Activated CD4-positive, alpha-beta T cell treated with anti-CD3 and anti-CD28 coated beads, Interleukin-2, amount 10 ng/mL, durations not matched to agents 7 days and 5 days (primary cell): ENCODE measurements around the gene PACSIN1. TPM values are rescaled to one million over a fixed set of nuclear protein-coding genes. Genes with fewer than 3 reads are reported as not detected.
A peak's percentile ranks its signal among the peaks of the same experiment; 100 is the strongest.

Experiments used
- CTCF ChIA-PET: fragments of 350-600 bp; sonication (Branson Sonifier 250); formaldehyde crosslinking; loops from one replicate; lab custom pipeline; 2021; ENCODE audit warnings: antibody characterized with exemption; lab: Charles Lee
- POLR2A ChIA-PET: fragments of 350-600 bp; sonication (Branson Sonifier 250); formaldehyde crosslinking; loops from one replicate; lab custom pipeline; 2021; ENCODE audit warnings: antibody characterized with exemption; lab: Charles Lee
- DNase-seq: peaks from one replicate; pipeline ENCODE4 v3.0.0-alpha.2; 2020
- H3K27ac Mint-ChIP-seq: one replicate; pipeline ENCODE4 v1.8.0; 2021; ENCODE audit warnings: mild to moderate bottlenecking, moderate library complexity, mixed read lengths
- H3K27me3 Mint-ChIP-seq: one replicate; pipeline ENCODE4 v1.8.0; 2021; ENCODE audit warnings: mixed read lengths
- H3K36me3 Mint-ChIP-seq: one replicate; pipeline ENCODE4 v1.8.0; 2021; ENCODE audit warnings: low read depth, mixed read lengths
- H3K4me1 Mint-ChIP-seq: one replicate; pipeline ENCODE4 v1.8.0; 2021; ENCODE audit warnings: mixed read lengths
- H3K4me3 Mint-ChIP-seq: one replicate; pipeline ENCODE4 v1.8.0; 2021; ENCODE audit warnings: mild to moderate bottlenecking, moderate library complexity, mixed read lengths
- H3K9me3 Mint-ChIP-seq: one replicate; pipeline ENCODE4 v1.8.0; 2021; ENCODE audit warnings: mixed read lengths
- total RNA-seq, 2 experiments: library from RNA; stranded (reverse); gene quantifications; one replicate each; pipeline ENCODE4 v1.2.3, GENCODE V29; 2021

The PACSIN1 gene
- total RNA-seq, 2 experiments from 2014 or later: 1.6 to 1.7 TPM

DNA sequence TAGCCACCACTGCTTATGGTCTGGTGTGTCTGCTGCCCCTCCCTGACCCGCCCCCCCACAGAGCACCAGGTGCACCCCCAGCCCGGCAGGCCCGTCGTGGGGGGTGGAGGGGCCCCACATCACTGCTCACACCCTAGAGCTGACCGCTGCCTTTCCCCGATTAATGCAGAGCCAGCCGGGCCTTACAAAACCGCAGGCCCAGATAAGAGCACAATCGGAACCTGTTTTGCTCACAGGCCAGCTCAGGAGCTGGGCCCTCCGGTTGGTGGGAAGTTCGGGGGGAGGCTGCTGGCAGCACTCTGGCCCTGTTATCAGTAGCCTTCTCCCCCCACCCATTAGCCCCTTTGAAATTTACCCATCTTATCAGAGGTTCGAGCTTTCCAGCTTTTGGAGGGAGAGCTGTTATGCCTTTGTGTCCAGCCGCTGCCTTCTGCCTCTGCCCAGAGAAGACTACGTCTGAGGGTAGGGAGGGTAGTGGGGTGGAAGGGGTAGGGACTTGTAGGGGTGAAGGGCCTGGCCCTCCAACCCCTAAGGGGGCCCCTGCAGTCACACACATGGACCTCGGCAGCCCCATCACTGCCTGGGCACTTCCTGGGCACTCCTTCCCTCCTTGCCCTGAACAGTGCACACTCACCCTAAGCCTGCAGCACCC is 97.1 kb downstream of the PACSIN1 start:
- Mint-ChIP-seq H3K36me3 (no peaks in the 10 kb centered on the region), H3K27ac (no peak overlapping the region), H3K4me3 (no peak overlapping the region), H3K9me3 (no peaks in the 10 kb centered on the region), H3K4me1 (no peaks in the 10 kb centered on the region), H3K27me3 (no peaks in the 10 kb centered on the region)
- ChIA-PET POLR2A (interaction anchor here (0.7 kb wide), 1 partner anchor 181 kb away, joined by 5 read pairs; no protein-coding TSS in a partner anchor), CTCF (interaction anchor here (0.9 kb wide), 1 partner anchor 31 kb away, joined by 4 read pairs; no protein-coding TSS in a partner anchor)
- DNase-seq: no peak

GRCh38 chr6:34563513-34563870 is 97.6 kb downstream of the PACSIN1 start:
- Mint-ChIP-seq H3K4me3 (no peak overlapping the region), H3K36me3 (no peaks in the 10 kb centered on the region), H3K4me1 (no peaks in the 10 kb centered on the region), H3K9me3 (no peaks in the 10 kb centered on the region), H3K27me3 (no peaks in the 10 kb centered on the region), H3K27ac (no peak overlapping the region)
- ChIA-PET CTCF (no interaction called here), POLR2A (interaction anchor here (0.7 kb wide), 1 partner anchor 181 kb away, joined by 5 read pairs; no protein-coding TSS in a partner anchor)
- DNase-seq: no peak

GRCh38 chr6:34564181-34564580 is 98.3 kb downstream of the PACSIN1 start:
- no peaks in the 10 kb centered on the region for H3K9me3 Mint-ChIP-seq
- DNase-seq: no peak
- no peaks in the 10 kb centered on the region for H3K27me3 Mint-ChIP-seq
- ChIA-PET POLR2A (no interaction called here), CTCF (no interaction called here)
- no peaks in the 10 kb centered on the region for H3K36me3 Mint-ChIP-seq
- H3K4me3 Mint-ChIP-seq: no peak overlapping the region
- no peak overlapping the region for H3K27ac Mint-ChIP-seq
- no peaks in the 10 kb centered on the region for H3K4me1 Mint-ChIP-seq

- DNase-seq: no peak
- Mint-ChIP-seq H3K4me3 (no peak overlapping the region), H3K27me3 (no peaks in the 10 kb centered on the region), H3K36me3 (no peaks in the 10 kb centered on the region), H3K27ac (no peak overlapping the region), H3K4me1 (no peaks in the 10 kb centered on the region), H3K9me3 (no peaks in the 10 kb centered on the region)
- ChIA-PET CTCF (no interaction called here), POLR2A (no interaction called here)
These were observed 99.9 kb downstream of the PACSIN1 start for GRCh38 chr6:34565722-34566137.

GRCh38 chr6:34566830-34567546 is 101.1 kb downstream of the PACSIN1 start:
- CTCF ChIA-PET: no interaction called here
- no peaks in the 10 kb centered on the region for H3K27me3 Mint-ChIP-seq
- POLR2A ChIA-PET: no interaction called here

DNA sequence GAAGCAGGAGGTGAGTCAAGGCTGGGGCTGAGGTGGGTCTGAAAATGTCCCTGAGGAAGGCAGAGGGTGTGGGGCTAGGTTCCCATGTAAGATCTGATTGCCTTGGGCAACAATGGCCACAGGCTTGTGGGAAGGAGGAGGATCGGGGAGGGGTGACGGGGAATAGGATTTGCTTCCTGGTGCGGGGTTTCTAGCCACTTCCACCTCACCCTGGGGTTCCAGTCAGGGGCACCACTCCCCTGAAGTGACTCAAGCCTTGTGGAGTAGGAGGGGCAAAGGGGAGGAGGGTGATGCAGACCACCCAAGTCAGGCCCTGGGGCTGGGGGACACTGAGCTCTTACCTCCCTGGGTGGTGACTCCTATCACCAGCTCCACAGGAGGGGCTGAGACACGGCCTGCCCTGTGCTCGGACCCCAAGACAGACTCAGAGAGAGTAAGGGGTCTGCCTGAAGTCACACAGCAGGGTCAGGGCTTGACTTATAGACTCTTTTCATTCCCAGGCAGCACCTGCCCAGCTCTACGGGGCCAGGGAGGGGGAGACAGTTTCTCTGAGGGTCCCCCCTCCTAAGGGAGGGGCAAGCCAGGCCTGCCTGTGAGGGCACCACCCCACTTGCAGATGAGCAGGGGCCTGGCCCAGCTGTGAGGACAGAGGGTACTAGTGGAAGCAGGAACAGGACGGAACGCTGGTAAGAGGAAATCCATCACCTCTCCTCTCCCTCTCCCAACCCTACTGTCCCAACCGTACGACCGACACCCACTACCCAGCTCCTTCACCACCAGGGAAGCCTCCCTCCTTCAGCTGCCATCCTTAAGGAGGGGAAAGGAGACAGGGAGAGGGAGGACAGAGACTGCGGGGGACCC is 102.7 kb downstream of the PACSIN1 start:
- Mint-ChIP-seq H3K27me3 (no peaks in the 10 kb centered on the region), H3K4me3 (no peak overlapping the region), H3K36me3 (no peaks in the 10 kb centered on the region), H3K27ac (peak overlapping the region; percentile 68), H3K9me3 (no peaks in the 10 kb centered on the region), H3K4me1 (no peaks in the 10 kb centered on the region)
- no peak for DNase-seq
- ChIA-PET POLR2A (no interaction called here), CTCF (interaction anchor here (0.6 to 0.7 kb wide), 2 partner anchors 15 to 79 kb away, joined by 3 read pairs; no protein-coding TSS in a partner anchor)

More at GRCh38 chr6:34566830-34567546, 101.1 kb downstream of the PACSIN1 start:
- H3K4me1 Mint-ChIP-seq: no peaks in the 10 kb centered on the region
- H3K36me3 Mint-ChIP-seq: no peaks in the 10 kb centered on the region
- H3K4me3 Mint-ChIP-seq: no peak overlapping the region
- H3K27ac Mint-ChIP-seq: no peak overlapping the region
- no peak for DNase-seq
- H3K9me3 Mint-ChIP-seq: no peaks in the 10 kb centered on the region

DNA sequence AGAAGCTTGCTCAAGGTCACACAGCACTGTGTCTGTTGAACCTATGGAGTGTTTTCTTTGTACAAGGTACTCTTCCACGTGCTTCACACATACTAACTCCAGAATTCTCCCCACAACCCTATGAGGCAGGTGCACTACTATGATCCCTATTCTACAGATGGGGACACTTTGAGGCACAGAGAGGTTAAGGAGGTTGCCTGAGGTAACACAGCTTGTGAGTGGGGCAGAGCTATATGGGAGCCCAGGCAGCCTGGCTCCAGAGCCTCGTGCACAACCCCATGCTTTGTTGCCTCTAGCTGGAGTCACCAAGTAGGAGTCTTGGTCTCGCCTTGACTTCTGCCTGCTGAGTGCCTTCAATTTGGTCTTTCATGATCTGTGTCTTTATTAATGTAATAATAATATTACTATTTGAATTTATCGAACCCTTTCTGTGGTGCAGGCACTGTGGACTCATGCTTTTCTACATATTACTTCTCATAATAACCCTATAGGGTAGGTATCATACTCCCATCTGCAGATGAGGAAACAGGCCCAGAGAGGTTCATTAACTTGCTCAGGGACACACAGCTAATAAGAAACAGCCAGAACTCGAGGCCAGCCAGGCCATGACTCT is 103.6 kb downstream of the PACSIN1 start:
- no peaks in the 10 kb centered on the region for H3K4me1 Mint-ChIP-seq
- H3K4me3 Mint-ChIP-seq: no peak overlapping the region
- H3K36me3 Mint-ChIP-seq: no peaks in the 10 kb centered on the region
- CTCF ChIA-PET: interaction anchor here (0.7 to 1.2 kb wide), 3 partner anchors 14 to 1237 kb away, joined by 3 to 5 read pairs (median 3); no protein-coding TSS in a partner anchor
- H3K9me3 Mint-ChIP-seq: no peaks in the 10 kb centered on the region
- H3K27me3 Mint-ChIP-seq: no peaks in the 10 kb centered on the region
- POLR2A ChIA-PET: no interaction called here
- DNase-seq: no peak
- no peak overlapping the region for H3K27ac Mint-ChIP-seq

GRCh38 chr6:34570066-34570833 is 104.4 kb downstream of the PACSIN1 start:
- ChIA-PET POLR2A (no interaction called here), CTCF (interaction anchor here (0.7 to 1.2 kb wide), 3 partner anchors 12 to 1236 kb away, joined by 3 to 5 read pairs (median 3); no protein-coding TSS in a partner anchor)
- H3K4me1 Mint-ChIP-seq: no peaks in the 10 kb centered on the region
- H3K4me3 Mint-ChIP-seq: no peak overlapping the region
- H3K27ac Mint-ChIP-seq: no peak overlapping the region
- H3K9me3 Mint-ChIP-seq: no peaks in the 10 kb centered on the region
- DNase-seq: no peak
- no peaks in the 10 kb centered on the region for H3K27me3 Mint-ChIP-seq
- H3K36me3 Mint-ChIP-seq: no peaks in the 10 kb centered on the region

DNA sequence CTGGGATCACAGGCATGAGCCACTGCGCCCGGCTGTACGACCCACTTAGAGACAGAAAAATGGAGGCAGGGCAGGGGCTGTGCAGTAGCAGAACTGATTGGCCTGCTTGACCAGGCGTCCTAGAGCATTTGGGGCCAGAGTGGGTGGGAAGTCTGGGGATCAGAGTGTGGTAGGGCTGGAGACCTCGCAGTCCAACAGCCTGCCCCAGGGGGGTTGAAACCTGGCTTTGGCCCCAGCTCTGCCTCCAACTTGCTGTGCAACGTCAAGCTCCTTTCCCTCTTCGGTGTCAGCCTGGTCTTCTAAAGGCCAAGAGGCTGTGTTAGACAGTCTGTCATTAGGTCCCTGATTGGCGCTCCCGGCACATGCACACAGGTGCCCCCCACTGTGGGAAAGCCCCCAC is 105.5 kb downstream of the PACSIN1 start:
- POLR2A ChIA-PET: no interaction called here
- H3K4me3 Mint-ChIP-seq: no peak overlapping the region
- DNase-seq: no peak

DNA sequence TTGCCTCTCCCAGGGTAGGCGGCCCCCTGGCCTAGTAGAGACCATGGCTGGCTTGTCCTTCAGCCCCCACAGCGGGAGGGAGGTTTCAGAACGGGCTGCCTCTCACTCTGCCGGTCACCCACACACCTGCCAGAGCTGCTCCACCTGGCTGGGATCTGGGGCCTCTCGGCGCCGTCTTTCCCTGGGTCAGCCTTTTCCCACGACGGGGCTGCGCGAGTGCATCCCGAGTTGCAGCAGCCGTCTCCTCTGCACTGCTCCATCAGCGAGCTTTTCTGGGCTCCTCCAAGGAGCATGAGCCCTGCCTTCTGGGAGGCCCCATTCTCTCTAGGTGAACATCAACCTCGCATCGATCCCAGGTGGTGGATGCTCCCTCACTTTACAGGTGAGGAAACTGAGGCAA is 106.1 kb downstream of the PACSIN1 start:
- POLR2A ChIA-PET: no interaction called here

More for the DNA sequence above, 105.5 kb downstream of the PACSIN1 start:
- peaks cover 2% of the 10 kb centered on the region for H3K4me1 Mint-ChIP-seq
- H3K9me3 Mint-ChIP-seq: no peaks in the 10 kb centered on the region
- H3K27ac Mint-ChIP-seq: no peak overlapping the region
- CTCF ChIA-PET: no interaction called here
- H3K27me3 Mint-ChIP-seq: no peaks in the 10 kb centered on the region
- H3K36me3 Mint-ChIP-seq: no peaks in the 10 kb centered on the region

DNA sequence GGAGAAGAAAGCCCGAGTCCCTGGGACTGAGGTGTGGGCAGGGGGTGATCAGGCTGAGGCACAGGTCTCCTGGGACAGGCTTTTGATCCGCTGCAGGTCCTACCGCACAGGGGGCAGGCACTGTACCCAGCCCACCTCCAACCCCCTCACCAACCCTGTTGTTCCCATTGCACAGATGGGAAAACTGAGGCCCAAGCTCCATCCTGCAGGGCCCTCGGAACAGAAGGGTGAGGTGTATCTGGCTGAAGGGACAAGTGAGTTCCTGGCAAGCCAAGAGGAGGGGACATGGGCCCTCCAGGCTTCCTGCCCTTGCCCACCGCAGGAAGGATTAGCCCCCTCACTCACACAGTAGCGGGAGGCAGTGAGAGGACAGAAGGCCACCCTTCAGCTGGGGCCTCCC is 106.7 kb downstream of the PACSIN1 start:
- DNase-seq: no peak
- H3K27ac Mint-ChIP-seq: no peak overlapping the region
- H3K4me1 Mint-ChIP-seq: peaks cover 4% of the 10 kb centered on the region
- no peaks in the 10 kb centered on the region for H3K9me3 Mint-ChIP-seq
- H3K36me3 Mint-ChIP-seq: no peaks in the 10 kb centered on the region
- H3K27me3 Mint-ChIP-seq: no peaks in the 10 kb centered on the region
- ChIA-PET CTCF (no interaction called here), POLR2A (no interaction called here)
- no peak overlapping the region for H3K4me3 Mint-ChIP-seq

More for the DNA sequence above, 106.1 kb downstream of the PACSIN1 start:
- H3K27ac Mint-ChIP-seq: no peak overlapping the region
- no peaks in the 10 kb centered on the region for H3K36me3 Mint-ChIP-seq
- H3K9me3 Mint-ChIP-seq: no peaks in the 10 kb centered on the region
- peaks cover 4% of the 10 kb centered on the region for H3K4me1 Mint-ChIP-seq
- CTCF ChIA-PET: no interaction called here
- no peak for DNase-seq
- H3K4me3 Mint-ChIP-seq: no peak overlapping the region
- no peaks in the 10 kb centered on the region for H3K27me3 Mint-ChIP-seq
